Lung (tissue), 12 donors: ENCODE data around the gene CCR8. TPM values are rescaled to one million over a fixed set of nuclear protein-coding genes. Genes with fewer than 3 reads are reported as not detected.

ENCODE experiments used
- ATAC-seq: fragments of 200-7000 bp; cut with Tn5 transposase; one replicate; pipeline ENCODE4 v1.9.1; 2020; ENCODE audit warnings: moderate number of reproducible peaks; ENCODE audit not compliant: insufficient read depth, low FRiP score
- DNase-seq, 3 donors: peaks; one replicate each; pipeline ENCODE4 v3.0.0-alpha.2; 2013 to 2017
- H3K27ac ChIP-seq, 2 donors: one replicate each; pipeline ENCODE4 v1.5.1; 2013; ENCODE audit warnings: mild to moderate bottlenecking in 2 of 2, moderate library complexity in 2 of 2, control low read depth in 1 of 2, inconsistent platforms in 1 of 2, low read depth in 1 of 2, low read length in 1 of 2
- H3K27me3 ChIP-seq, 3 donors: one replicate each; pipeline ENCODE4 v1.5.1; 2013; ENCODE audit warnings: low read length in 2 of 3; ENCODE audit not compliant: control insufficient read depth in 3 of 3, insufficient read depth in 3 of 3
- H3K36me3 ChIP-seq, 4 donors: one replicate each; pipeline ENCODE4 v1.5.1; 2013; ENCODE audit warnings: low read length in 4 of 4, mild to moderate bottlenecking in 1 of 4, moderate library complexity in 1 of 4; ENCODE audit not compliant: control insufficient read depth in 4 of 4, insufficient read depth in 4 of 4
- H3K4me1 ChIP-seq, 5 donors: one replicate each; pipeline ENCODE4 v1.5.1; 2013; ENCODE audit warnings: low read length in 5 of 5, mild to moderate bottlenecking in 2 of 5, moderate library complexity in 1 of 5; ENCODE audit not compliant: control insufficient read depth in 5 of 5, insufficient read depth in 5 of 5
- H3K4me3 ChIP-seq: one replicate; pipeline ENCODE4 v1.5.1; 2013; ENCODE audit warnings: mild to moderate bottlenecking, control low read depth, moderate library complexity
- H3K9ac ChIP-seq, 2 donors: one replicate each; pipeline ENCODE4 v1.5.1; 2013; ENCODE audit warnings: low read length in 2 of 2, control low read depth in 1 of 2; ENCODE audit not compliant: insufficient read depth in 1 of 2
- H3K9me3 ChIP-seq, 4 donors: one replicate each; pipeline ENCODE4 v1.5.1; 2013; ENCODE audit warnings: low read length in 3 of 4, mild to moderate bottlenecking in 1 of 4, moderate library complexity in 1 of 4; ENCODE audit not compliant: control insufficient read depth in 4 of 4, insufficient read depth in 3 of 4
- CTCF ChIP-seq: IDR thresholded peaks from 2 replicates; pipeline ENCODE4 v1.5.1; 2012; ENCODE audit warnings: mild to moderate bottlenecking; ENCODE audit errors: control extremely low read depth, extremely low read depth
- WGBS, 2 donors: extraction: QIAGEN DNeasy Blood & Tissue Kit; methylation state at CpG; one replicate each; pipeline ENCODE4 v1.1.7; 2013; 5-methylcytosine and 5-hydroxymethylcytosine counted together
- polyA plus RNA-seq, 2 donors: library from polyadenylated mRNA; stranded (reverse); fragments of 200-250 nt; gene quantifications; one replicate each; pipeline ENCODE4 v1.2.1, GENCODE V29; 2013
- total RNA-seq, 2 donors: library from RNA; depleted of rRNA in 1 of 2; stranded (reverse); fragments of >200 nt in 1 of 2; gene quantifications; one replicate each; pipeline ENCODE4 v1.2.1, GENCODE V29; 2014 to 2021
- donor health status: control.
- donor health status: control.
- donor health status: Bipolar disorder and iron deficiency.
- donor health status: healthy.
- donor health status: DM: yes; HTN: yes; CAD: no.

Gene CCR8
- total and polyA plus RNA-seq, 4 donors = 0.06 TPM; not detected in 3

DNA sequence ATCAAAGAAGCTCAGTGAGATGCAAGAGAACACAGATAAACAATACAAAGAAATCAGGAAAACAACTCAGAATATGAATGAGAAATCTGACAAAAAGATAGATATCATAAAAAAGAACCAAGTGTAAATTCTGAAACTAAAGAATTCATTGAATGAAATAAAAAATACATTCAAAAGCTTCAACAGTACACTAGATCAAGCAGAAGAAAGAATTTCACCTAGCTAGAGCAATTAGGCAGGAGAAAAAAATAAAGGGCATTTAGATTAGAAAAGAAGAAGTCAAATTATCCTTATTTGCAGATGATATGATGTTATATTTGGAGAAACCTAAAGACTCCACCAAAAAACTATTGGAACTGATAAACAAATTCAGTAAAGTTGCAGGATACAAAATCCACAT, 30.2 kb upstream of the CCR8 start:
- TF ChIP-seq CTCF = no peak
- no peaks in the 10 kb centered on the region for H3K4me1 ChIP-seq
- no peak for ATAC-seq
- H3K27ac ChIP-seq = no peak overlapping the region
- no peak overlapping the region for H3K9ac ChIP-seq
- peaks cover 0 to 12% (median 7%) of the 10 kb centered on the region in 4 donors for H3K9me3 ChIP-seq
- H3K36me3 ChIP-seq = no peaks in the 10 kb centered on the region
- no peak for DNase-seq
- no peak overlapping the region for H3K4me3 ChIP-seq
- H3K27me3 ChIP-seq = no peaks in the 10 kb centered on the region

DNA sequence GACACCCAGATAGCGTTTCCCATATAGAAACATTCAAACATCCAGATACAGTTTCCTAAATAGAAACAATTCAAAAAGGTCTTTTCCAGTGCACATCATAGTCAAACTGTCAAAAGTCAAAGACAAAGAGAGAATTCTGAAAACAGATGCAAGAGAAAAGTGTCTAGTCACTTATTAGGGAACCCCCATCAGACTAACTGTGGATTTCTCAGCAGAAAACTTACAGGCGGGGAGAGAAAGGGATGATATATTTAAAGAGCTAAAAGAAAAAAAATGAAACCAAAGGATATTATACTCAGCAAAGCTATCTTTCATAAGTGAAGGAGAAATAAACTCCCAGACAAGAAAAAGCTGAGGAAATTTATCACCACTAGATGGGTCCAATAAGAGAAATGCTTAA, 27.3 kb upstream of the CCR8 start:
- Histone ChIP-seq H3K36me3 (no peaks in the 10 kb centered on the region), H3K27me3 (no peaks in the 10 kb centered on the region), H3K9me3 (peaks cover 0 to 20% (median 7%) of the 10 kb centered on the region in 4 donors), H3K9ac (no peak overlapping the region), H3K4me3 (no peak overlapping the region), H3K4me1 (no peaks in the 10 kb centered on the region), H3K27ac (no peak overlapping the region)
- no peak for TF ChIP-seq CTCF
- 98% methylated on average over 2 of the region's 2 CpGs for WGBS, 2 donors
- ATAC-seq (no peak), DNase-seq (no peak)

DNA sequence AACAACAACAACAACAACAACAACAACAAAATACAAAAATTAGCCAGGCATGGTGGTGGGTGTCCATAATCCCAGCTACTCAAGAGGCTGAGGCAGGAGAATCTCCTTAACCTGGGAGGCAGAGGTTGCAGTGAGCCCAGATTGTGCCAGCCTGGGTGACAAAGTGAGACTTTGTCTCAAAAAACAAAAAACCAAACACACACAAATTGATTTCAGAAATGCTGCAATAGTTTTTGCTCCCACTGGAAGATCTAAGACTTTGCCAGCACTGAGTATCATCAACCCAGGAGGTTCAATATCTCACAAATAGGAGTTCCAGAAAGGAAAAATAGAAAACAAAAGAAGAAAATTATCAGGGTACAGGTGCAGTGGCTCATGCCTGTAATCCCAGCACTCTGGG, 16.2 kb upstream of the CCR8 start:
- Histone ChIP-seq H3K27me3 (no peaks in the 10 kb centered on the region), H3K9ac (no peak overlapping the region), H3K4me3 (no peak overlapping the region), H3K36me3 (no peaks in the 10 kb centered on the region), H3K4me1 (no peaks in the 10 kb centered on the region), H3K9me3 (no peaks in the 10 kb centered on the region), H3K27ac (no peak overlapping the region)
- DNase-seq = no peak
- ATAC-seq = no peak
- no peak for TF ChIP-seq CTCF

DNA sequence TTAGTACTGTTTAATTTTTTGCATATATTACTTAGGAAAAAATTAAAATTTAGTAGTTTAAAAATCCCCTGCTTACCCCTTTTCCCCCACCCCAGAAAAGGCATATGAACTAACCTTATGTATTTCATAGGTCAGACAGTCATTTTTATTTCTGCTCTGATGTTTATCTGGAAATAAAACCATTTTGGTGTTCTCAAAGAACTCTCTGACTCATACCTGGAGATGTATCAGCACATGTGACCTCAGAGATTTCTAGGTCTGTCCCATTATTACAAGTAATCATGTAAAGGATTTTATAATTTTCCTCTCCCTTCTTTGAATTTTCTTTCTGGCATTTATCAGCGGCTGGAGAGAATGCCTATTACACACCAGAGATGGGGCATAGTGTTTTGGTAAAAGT, 14.1 kb upstream of the CCR8 start:
- ATAC-seq (no peak), DNase-seq (no peak)
- Histone ChIP-seq H3K27me3 (no peaks in the 10 kb centered on the region), H3K4me1 (no peaks in the 10 kb centered on the region), H3K9me3 (no peaks in the 10 kb centered on the region), H3K9ac (no peak overlapping the region), H3K4me3 (no peak overlapping the region), H3K27ac (no peak overlapping the region), H3K36me3 (no peaks in the 10 kb centered on the region)
- TF ChIP-seq CTCF = no peak
- WGBS, 2 donors = 91 to 96% methylated on average over 1 of the region's 1 CpG
